Fibroblast of skin of back (primary cell): ENCODE results near the gene ERFE.

Experiments used
- DNase-seq: peaks from one replicate; pipeline ENCODE4 v3.0.0-alpha.2; 2013

The ERFE gene

DNA sequence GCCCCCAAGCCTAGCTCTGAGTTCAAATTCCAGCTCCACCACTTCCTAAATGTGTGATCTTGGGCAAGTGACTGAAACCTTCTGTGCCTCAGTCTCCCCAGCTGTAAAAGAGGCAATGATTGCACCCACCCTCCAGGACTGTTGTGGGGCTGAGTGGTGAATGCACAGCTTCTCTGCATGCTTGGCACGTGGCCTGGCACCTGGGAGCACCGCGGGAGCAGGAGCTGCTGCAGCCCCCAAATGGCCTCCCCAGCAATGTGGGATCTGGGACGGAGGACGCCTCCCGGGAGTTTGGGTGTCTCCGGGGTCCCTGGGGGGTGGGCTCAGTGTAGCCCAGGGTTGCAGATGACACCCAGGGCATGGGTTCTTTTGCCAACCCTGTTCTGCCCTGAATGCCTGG is 18.7 kb upstream of the ERFE start:
- no peak for DNase-seq

DNA sequence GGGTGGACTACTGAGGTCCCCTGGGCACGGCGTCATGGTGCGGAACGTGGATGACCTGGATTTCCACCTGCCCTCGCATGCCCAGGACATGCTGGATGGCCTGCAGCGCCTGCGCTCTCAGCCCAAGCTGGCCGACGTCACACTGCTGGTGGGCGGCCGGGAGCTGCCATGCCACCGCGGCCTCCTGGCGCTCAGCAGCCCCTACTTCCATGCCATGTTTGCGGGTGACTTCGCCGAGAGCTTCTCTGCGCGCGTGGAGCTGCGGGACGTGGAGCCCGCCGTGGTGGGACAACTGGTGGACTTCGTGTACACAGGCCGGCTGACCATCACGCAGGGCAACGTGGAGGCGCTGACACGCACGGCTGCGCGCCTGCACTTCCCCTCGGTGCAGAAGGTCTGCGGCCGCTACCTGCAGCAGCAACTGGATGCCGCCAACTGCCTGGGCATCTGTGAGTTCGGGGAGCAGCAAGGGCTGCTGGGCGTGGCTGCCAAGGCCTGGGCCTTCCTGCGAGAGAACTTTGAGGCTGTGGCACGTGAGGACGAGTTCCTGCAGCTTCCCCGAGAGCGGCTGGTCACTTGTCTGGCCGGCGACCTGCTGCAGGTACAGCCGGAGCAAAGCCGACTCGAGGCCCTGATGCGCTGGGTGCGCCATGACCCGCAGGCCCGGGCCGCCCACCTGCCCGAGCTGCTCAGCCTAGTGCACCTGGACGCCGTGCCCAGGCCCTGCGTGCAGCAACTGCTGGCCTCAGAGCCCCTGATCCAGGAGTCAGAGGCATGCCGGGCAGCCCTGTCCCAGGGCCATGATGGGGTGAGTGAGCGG is 17.8 kb upstream of the ERFE start:
- no peak for DNase-seq

DNA sequence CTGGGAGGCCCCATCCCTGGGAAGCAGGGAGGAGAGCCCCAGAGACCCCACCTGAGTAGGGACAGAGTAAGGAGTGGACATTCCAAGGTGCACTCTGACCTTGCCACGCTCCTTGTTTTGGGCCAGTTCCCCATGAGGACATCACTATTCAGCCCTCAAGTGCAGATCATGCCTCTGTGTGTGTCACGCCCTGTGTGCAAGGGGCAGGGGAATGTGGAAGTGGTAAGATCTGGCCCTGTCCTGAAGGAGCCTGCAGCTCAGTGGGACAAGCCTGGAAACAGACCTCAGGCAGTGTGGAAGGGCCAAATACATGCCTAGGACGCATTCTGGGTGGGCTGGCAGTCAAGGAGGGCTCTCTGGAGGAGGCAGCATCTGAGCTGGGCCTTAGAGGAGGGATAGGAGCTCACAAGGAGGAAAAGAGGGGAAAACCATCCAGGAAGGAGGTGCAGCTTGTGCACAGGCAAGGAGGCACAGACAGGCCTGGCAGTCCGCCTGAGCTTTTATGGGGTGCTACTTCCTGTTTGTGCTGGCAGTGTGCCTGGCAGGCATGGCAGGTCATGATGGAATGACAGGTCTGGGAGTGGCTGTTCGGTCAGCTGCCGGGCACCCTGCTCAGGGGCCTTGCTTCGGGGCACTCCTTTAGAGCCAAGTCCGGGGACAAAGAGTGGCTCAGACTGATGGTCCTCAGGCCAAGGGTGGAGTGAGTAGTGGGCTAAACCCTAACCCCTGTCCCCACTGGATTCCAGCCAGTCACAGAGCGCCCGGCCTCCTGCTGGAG is 17.0 kb upstream of the ERFE start:
- DNase-seq: no peak

DNA sequence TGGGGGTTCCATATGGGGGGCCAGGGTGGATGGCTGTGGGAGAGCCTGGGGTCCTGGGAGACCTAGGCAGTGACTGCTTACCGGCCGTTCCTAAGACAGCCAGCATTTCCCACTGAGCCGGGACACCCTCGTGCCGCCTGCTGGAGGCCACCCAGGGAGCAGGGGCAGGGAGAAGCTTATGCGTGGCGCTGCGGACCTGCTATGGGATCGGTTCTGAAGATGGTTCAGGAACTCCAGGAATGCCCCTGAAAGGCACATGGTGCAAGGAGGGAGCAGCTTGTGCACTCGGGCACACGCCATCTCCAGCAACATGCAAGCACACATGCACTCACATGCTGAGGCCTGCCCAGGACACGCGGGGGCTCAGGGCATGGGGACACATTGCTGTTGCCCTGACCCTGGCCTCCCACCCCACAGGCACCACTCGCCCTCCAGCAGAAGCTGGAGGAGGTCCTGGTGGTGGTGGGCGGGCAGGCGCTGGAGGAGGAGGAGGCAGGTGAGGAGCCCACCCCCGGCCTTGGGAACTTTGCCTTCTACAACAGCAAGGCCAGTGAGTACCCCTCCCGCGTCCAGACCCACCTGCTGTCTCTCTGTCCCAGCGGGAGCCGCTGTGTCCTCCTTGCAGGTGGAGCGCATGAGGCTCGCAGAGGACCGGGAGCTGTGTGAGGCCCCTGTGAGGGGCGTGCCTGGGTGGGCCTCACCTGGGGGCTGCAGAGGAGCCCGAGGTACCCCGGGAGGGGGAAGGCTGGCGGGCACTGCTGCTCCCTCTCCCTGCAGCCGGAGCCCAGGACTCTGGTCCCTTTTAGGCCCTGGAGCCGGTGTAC is 16.2 kb upstream of the ERFE start:
- DNase-seq: no peak

DNA sequence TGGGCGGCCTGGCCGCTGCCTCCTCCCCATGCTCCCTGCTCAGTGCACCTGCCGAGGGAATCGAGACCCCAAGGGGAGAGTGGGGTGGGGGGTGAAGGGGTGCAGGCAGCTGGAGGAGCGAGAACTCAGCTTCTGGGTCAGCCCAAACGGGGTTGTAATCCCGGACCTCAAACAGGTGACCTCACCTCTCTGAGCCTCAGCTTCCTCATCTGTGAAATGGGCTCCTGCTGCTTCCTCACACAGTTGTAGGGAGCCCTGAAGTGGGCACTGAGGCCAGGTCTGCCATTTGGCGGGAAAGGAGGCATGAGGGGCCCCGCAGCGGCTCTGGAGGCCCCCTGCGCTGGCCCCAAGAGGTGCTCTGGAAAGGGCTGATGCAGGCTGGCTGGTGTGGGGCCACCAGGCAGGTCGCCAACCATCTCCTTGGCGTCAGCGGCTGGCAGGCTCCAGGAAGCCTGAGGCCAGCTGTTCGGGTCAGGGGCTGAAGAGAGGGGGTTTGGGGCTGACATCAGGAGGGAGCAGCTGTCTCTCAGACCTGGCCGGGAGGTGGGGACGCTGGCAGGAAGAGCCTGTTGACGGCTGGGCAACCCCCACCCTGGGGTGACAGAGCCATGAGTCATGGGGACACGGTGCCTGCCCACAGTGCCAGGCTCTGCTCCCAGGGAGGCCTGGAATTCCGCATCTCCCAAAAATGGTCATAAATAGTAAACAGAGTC is 15.4 kb upstream of the ERFE start:
- peak; percentile 84 for DNase-seq

DNA sequence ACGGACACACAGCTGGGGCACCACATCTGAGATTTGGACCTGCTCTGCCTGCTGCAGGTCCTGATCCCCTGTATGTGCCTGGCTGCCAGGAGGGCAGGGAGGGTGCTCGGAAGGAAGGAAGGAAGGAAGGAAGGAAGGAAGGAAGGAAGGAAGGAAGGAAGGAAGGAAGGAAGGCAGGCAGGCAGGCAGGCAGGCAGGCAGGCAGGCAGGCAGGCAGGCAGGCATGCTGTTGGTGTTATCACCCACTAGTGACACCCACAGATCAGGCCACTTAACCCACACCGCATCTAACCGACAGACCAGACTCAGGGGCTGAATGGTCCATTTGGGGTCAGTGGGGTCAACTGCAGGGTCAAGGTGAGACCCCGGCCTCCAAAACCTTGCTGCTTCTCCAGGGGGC is 14.5 kb upstream of the ERFE start:
- no peak for DNase-seq

DNA sequence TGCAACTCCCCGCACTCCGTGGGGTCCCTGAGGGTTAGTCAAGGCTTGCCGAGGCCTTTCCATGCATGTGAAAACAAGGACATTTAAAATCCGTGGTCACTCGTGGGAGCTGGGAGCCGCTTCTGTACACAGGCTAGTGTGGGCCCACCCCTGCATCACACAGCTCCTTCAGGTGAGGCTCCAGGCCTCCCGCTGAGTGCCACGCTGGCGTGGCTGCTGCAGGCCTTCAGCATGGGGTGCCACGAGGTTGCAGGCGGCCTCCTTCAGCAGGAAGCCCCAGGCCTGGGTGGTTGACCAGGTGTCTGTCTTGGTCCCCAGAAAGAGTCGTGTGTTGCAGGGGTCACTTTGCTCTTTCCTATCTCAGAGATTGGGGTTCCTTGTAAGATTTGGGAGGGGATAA is 13.7 kb upstream of the ERFE start:
- no peak for DNase-seq

DNA sequence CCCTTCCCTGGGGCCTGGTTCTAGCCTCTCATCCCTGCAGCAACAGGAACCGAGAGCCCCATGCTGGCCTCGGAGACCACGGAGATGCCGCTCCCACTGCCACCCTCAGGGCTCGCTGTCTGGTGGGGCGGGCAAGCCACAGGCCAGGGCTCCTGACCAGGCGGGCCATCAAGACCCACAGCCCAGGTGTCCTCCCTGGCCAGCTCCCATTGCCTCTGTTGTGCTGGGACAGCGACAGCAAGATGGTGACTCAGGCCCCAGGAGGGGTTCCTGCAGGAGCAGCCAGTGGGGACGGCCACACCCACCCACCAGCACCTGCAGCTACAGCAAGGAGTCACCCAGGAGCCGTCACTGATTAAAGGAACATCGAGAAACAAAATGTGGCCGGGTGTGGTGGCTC is 12.9 kb upstream of the ERFE start:
- no peak for DNase-seq

DNA sequence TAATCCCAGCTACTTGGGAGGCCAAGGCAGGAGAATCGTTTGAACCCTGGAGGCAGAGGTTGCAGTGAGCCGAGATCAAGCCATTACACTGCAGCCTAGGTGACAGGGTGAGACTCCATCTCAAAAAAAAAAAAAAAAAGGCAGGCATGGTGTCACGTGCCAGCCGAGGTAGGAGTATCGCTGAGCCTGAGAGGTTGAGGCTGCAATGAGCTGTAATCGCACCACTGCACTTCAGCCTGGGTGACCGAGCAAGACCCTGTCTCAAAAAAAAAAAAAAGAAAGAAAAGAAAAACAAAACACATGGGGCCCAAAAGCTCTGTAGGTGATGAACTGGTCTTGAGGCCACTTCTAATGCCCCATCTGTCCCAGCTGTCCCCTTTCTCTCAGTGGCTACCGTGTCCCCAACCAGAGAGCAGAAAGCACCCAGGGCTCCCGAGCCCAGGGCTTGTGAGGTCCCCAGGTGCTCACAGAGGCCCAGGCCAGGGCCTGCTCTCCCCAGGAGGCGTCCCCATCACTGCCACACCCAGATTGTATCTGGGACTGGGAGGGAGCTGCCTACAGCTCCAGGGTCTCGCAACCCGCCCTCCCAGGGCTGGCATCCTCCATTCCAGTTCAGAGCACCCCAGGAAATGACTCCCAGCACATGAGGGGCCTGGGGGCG is 11.8 kb upstream of the ERFE start:
- no peak for DNase-seq

DNA sequence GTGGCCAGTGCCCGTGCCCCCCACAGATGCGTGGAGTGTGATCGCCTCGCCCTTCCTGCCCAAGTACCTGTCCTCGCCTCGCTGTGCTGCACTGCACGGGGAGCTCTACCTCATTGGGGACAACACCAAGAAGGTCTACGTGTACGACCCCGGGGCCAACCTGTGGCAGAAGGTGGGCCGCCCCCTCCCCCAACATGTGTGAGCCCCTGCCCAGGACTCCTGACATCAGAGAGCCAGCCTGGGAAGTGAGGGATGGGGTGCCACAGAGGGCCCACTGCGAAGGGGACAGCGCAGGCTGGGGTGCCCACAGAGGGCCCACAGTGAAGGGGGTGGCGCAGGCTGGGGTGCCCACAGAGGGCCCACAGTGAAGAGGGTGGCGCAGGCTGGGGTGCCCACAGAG is 9.8 kb upstream of the ERFE start:
- no peak for DNase-seq

DNA sequence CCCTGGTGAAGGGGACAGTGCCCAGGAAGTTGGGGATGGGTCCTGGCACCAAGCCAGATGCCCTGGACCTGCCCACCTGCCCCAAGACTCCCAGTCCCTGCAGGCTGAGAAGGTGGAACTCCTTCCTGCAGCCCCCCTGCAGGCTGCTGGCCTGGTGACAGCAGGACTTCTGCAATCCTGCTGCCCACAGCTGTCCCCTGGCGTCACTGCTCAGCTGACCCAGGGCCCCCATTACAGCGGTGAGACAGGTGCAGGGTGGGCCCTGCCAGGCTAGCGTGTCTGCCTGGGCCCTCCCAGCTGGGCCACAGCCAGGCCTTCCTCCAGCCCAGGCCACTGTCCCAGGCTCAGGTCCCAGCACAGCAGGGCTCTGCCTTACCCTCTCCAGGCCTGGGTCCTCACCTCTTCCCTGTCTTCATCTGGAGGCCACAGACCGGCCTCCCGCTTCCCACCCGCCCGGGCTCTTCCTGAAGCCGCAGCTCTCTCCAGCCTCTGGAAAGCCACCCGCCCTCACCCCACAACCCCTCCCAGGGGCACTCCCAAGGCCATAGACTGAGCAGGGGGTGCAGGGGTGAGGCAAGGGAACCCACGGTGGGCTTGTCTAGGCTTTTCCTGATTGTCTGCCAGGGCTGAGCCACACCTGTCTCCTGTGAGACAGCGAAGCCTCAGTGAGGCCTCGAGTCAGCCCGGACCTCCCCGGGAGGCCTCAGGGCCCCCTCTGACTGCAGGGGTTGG is 8.8 kb upstream of the ERFE start:
- DNase-seq: no peak

DNA sequence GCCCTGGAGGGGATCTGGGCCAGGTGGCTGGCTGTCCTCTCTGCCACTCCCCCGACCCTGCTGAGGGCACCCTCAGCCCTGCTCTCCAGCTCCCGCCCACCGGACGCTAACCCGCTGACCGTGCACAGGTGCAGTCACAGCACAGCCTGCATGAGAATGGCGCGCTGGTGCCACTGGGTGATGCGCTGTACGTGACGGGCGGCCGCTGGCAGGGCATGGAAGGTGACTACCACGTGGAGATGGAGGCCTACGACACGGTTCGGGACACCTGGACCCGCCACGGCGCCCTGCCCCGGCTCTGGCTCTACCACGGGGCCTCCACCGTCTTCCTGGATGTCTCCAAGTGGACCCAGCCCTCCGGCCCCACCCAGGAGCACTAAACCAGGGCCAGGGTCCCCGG is 8.1 kb upstream of the ERFE start:
- no peak for DNase-seq

DNA sequence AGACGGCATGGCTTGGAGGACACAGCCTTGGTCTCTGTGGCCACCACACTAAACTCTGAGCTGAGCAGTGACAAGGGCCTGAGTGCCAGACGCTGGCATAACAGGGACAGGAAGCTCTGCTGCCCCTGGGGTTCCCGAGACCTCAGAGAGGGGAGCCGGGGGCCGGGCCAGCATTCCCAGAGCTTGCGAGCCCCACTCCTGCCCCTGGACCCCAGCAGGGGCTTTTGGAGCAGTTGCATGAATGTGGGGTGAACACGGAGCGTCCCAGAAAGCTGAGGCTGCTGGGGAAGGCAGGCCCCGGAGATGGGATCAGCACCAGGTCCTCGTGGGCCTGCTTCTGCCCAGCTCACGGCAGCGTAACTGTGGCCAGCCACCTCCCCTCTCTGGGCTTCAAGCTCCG is 7.6 kb upstream of the ERFE start:
- no peak for DNase-seq

DNA sequence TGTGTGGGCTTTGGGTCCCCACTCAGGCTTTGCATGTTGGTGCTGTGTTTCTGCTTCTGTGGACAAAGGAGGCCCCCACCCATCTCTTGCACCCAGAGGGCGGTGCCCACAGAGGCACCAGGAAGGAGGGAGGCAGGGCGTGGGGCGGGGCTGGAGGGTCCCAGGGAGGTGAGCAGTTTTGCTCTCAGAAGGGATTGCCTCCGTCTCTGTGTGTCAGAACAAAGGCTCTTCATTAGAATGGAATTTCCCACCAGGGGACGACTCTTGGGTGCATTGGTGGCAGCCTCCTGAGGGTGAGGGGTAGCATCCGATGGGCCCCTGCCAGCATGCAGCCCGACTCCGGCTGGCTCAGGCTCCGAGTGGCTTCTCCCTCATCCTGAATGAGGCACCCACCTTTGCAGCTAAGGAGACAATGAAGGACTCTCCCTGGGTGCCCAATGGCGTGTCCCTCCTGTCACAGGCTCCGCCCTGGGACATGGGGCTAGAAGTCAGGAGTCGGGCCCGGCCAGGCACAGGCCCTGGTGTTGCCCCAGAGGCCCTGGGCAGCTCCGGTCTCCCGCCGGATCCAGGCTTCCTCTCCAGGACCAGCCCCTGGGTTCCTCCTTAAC is 7.0 kb upstream of the ERFE start:
- no peak for DNase-seq

DNA sequence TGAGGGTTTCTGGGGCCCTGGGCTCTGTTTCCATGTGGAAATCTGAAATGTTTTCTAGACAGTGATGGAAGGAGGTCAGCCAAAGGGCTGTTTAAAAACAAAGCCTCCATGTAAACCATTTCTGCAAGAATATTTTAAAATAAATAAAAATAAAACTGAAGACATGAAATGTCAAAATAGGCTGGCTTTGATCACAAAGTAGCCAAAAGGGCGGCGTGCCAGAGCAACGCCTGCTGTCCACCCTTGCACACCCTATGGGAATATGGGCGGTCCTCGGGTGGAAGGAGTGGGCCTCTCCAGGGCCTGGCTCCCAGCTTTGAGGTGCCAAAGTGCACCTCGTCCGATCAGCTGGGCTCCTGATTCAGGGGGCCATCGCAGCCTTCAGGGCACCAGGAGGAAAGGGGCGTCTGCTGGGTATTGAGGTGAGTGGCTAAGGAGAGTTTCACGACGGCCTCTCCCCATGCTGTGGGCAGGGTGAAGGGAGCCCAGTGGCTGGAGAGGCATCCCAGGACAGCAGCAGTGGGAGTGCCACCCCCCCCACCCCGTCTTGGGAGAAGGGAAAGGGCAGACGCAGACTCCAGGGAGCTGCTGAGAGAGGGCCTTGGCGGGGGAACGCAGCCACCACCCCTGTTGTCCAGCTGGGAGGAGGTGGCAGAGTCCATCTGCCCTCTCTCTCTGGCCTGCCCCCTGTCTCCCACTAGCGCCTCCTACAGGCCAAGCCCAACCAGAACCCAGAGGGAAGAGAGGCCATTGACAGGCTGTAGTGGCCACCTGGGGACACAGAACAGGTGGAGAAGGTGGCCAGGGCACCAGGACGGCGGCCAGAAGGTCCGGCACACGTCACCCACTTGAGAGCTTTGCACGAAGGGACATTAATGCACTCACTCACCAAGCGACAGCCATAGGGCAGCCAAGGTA is 5.7 kb upstream of the ERFE start:
- DNase-seq: no peak

DNA sequence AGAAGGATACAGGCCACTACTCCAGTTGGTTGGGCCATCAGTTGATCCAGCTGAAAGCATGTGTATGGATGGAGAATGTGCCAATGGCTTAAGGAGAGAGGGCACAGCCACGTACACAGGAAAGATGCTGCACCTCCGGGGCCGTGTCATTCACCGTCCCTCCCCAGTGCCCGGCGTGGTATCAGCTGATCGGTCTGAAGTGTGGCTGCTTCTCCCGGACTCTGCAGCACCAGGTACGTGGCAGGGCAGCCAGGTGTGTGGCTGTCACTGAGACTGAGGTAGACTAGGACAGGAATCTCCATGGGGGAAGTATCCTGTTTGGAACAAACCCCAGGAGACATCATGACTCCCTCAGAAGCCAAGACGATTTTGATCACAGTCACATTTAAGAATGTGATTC is 4.2 kb upstream of the ERFE start:
- DNase-seq: no peak

DNA sequence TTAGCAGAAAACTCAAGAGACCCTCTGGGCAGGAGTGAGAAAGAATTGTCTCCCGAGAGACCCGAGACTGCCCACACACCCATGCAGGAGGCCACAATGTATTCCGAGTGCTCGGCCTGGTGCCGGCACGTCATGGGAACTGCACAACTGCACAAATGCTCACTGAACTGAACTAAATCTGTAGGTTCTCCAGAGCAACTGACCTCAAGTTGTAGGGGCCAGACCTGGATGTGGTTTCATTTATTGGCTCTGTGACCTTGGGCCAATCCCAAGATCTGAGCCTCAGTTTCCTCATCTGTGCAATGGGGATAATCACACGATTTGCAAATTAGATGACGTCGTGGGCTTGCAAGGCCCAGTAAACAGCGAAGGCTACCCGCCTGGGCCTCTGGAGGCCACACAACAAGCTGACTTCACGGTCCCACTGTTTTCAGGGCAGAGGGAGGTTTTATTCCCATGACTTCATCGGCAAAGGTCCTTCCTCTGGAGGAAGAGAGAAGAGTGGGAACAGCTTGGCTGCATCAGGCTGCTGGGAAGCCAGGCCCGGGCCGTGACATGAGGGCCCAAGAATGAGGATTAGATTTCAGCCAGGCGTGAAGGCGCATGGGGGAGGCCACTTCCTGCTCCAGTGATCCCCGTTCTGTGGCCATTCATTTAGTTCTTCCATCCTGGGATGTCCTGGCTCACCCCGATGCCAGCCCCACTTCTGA is 3.6 kb upstream of the ERFE start:
- peak; percentile 73 for DNase-seq

DNA sequence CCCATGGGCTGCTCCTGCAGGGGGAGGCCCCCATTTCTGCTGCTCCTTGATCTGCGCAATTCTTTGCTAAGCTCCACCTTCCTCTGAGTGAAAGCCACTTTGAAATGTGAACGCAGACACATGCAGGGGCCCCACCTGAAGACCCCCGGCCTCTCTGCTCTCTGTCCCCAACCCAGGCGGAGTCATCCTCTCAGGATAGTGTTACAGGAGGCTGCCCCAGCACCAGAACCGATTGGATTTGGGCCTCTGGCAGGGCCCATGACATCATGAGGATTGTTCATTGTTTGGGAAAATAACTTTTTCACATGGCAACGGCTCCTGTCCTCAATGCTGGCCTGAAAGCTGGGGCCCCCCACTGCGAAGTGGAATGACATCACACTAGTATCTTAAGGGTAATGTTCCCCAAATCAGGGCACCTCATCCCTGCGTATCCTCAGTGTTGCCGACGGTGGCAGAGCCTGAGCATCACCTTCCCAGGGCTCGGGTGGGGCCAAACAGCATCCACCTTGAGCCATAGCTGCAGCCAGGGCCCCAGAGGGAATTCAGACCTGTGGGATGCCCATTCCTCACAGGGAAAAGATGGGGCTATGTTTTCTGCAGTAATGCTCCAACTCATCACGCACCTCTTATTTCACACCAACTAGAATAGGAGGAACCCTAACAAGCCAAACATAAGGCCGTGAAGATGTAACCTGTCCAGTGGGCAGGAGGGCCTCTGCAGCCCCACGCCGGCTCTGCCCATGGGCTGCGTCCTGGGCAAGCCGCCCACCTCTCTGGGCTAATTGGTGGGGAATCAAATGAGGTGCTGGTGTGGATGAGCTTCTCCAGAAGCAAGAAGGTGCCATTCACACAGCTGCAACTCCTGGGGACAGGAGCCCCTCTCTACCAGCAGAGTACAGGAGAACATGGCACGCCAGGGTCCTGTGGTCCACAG is 2.7 kb upstream of the ERFE start:
- no peak for DNase-seq
